Ishikawa (cell line): Measurements from ENCODE around the gene DENND4C.

Source experiments
- CEBPB ChIP-seq: IDR thresholded peaks from 2 replicates; pipeline ENCODE4 v1.6.1; 2012
- CREB1 ChIP-seq: IDR thresholded peaks from 2 replicates; pipeline ENCODE4 v1.6.1; 2012; ENCODE audit warnings: low read depth
- EGR1 ChIP-seq: IDR thresholded peaks from 2 replicates; pipeline ENCODE4 v1.6.1; 2012
- EP300 ChIP-seq: IDR thresholded peaks from 2 replicates; pipeline ENCODE4 v1.6.1; 2012; ENCODE audit warnings: borderline replicate concordance
- FOXM1 ChIP-seq: IDR thresholded peaks from 2 replicates; pipeline ENCODE4 v1.6.1; 2012; ENCODE audit warnings: low read depth, borderline replicate concordance
- TAF1 ChIP-seq: IDR thresholded peaks from 2 replicates; pipeline ENCODE4 v1.6.1; 2012; ENCODE audit warnings: low read depth, mild to moderate bottlenecking
- TCF12 ChIP-seq: IDR thresholded peaks from 2 replicates; pipeline ENCODE4 v1.6.1; 2012; ENCODE audit warnings: low read depth
- USF1 ChIP-seq: IDR thresholded peaks from 2 replicates; pipeline ENCODE4 v1.6.1; 2012
- YY1 ChIP-seq: IDR thresholded peaks from 2 replicates; pipeline ENCODE4 v1.6.1; 2012; ENCODE audit warnings: low read depth
- TF ChIP-seq, protein P1 (sequence below): IDR thresholded peaks from 2 replicates; pipeline ENCODE4 v1.6.1; 2012
- TF ChIP-seq, protein P2 (sequence below): IDR thresholded peaks from 2 replicates; pipeline ENCODE4 v1.6.1; 2012; ENCODE audit warnings: low read depth, mild to moderate bottlenecking

- TF ChIP-seq USF1 (no peak), TCF12 (no peak), EP300 (no peak), CREB1 (no peak), FOXM1 (no peak), EGR1 (no peak), CEBPB (no peak), YY1 (no peak), TAF1 (no peak)
- TF ChIP-seq, protein P1, sequence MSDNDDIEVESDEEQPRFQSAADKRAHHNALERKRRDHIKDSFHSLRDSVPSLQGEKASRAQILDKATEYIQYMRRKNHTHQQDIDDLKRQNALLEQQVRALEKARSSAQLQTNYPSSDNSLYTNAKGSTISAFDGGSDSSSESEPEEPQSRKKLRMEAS, result no peak
- TF ChIP-seq, protein P2, sequence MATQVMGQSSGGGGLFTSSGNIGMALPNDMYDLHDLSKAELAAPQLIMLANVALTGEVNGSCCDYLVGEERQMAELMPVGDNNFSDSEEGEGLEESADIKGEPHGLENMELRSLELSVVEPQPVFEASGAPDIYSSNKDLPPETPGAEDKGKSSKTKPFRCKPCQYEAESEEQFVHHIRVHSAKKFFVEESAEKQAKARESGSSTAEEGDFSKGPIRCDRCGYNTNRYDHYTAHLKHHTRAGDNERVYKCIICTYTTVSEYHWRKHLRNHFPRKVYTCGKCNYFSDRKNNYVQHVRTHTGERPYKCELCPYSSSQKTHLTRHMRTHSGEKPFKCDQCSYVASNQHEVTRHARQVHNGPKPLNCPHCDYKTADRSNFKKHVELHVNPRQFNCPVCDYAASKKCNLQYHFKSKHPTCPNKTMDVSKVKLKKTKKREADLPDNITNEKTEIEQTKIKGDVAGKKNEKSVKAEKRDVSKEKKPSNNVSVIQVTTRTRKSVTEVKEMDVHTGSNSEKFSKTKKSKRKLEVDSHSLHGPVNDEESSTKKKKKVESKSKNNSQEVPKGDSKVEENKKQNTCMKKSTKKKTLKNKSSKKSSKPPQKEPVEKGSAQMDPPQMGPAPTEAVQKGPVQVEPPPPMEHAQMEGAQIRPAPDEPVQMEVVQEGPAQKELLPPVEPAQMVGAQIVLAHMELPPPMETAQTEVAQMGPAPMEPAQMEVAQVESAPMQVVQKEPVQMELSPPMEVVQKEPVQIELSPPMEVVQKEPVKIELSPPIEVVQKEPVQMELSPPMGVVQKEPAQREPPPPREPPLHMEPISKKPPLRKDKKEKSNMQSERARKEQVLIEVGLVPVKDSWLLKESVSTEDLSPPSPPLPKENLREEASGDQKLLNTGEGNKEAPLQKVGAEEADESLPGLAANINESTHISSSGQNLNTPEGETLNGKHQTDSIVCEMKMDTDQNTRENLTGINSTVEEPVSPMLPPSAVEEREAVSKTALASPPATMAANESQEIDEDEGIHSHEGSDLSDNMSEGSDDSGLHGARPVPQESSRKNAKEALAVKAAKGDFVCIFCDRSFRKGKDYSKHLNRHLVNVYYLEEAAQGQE, result no peak
Measured at GRCh38 chr9:19336166-19336565, 105.7 kb downstream of the DENND4C start.
